ENCODE results near the gene DHTKD1. TPM values are rescaled to one million over a fixed set of nuclear protein-coding genes. Genes with fewer than 3 reads are reported as not detected.
"Not testable (repeated sequence)": the region's sequence is repeated elsewhere in the genome, so short reads cannot be mapped to it uniquely, and the experiment has no call there.

Gene DHTKD1
- total RNA-seq, 1 experiment from 2014 or later: 13.4 TPM

GRCh38 chr10:12140038-12140437 is 71.3 kb downstream of the DHTKD1 start:
- no peak for DNase-seq (ENCODE audit: low spot score)

GRCh38 chr10:12144538-12144937 is 75.8 kb downstream of the DHTKD1 start:
- no peak for DNase-seq (ENCODE audit: low spot score)

- DNase-seq (ENCODE audit: low spot score): no peak
These were observed 81.4 kb downstream of the DHTKD1 start for GRCh38 chr10:12150163-12150562.

- DNase-seq (ENCODE audit: low spot score): no peak
These were observed 85.8 kb downstream of the DHTKD1 start for GRCh38 chr10:12154516-12154915.

GRCh38 chr10:12156367-12157123 is 87.8 kb downstream of the DHTKD1 start:
- DNase-seq (ENCODE audit: low spot score): no peak

GRCh38 chr10:12158111-12158510 is 89.4 kb downstream of the DHTKD1 start:
- no peak for DNase-seq (ENCODE audit: low spot score)

GRCh38 chr10:12160664-12161063 is 91.9 kb downstream of the DHTKD1 start:
- no peak for DNase-seq (ENCODE audit: low spot score)

- no peak for DNase-seq (ENCODE audit: low spot score)
These were observed 94.2 kb downstream of the DHTKD1 start for GRCh38 chr10:12162927-12163326.

GRCh38 chr10:12164085-12164484 is 95.3 kb downstream of the DHTKD1 start:
- no peak for DNase-seq (ENCODE audit: low spot score)

- no peak for DNase-seq (ENCODE audit: low spot score)
These were observed 96.3 kb downstream of the DHTKD1 start for GRCh38 chr10:12165036-12165435.

- DNase-seq (ENCODE audit: low spot score): no peak
These were observed 97.4 kb downstream of the DHTKD1 start for GRCh38 chr10:12165999-12166775.

- not testable (repeated sequence) for DNase-seq (ENCODE audit: low spot score)
These were observed 102.8 kb downstream of the DHTKD1 start for GRCh38 chr10:12171512-12171911.

Small RNA genes within 50 kb of the gene (small RNA-seq; reads per million reads assigned to genes)
- gene MIR548AK (not detected), gene RNU6-88P (not detected)

Other genes starting within 250 kb of the DHTKD1 start
- gene PROSER2, start 245.6 kb upstream of the DHTKD1 start, total RNA-seq (2014; rRNA removed; shearing (Covaris generic)): 56.9 and 58.8 TPM in 2 replicates
- gene UPF2, start 26.1 kb upstream of the DHTKD1 start, total RNA-seq (2014; rRNA removed; shearing (Covaris generic)): 17.9 and 18.2 TPM in 2 replicates
- 2.2 and 6.3 TPM in 2 replicates for gene SEC61A2, start 60.7 kb downstream of the DHTKD1 start, total RNA-seq (2014; rRNA removed; shearing (Covaris generic))
- gene NUDT5, start 126.9 kb downstream of the DHTKD1 start, total RNA-seq (2014; rRNA removed; shearing (Covaris generic)): 40.7 and 56.7 TPM in 2 replicates
- gene CDC123, start 127.2 kb downstream of the DHTKD1 start, total RNA-seq (2014; rRNA removed; shearing (Covaris generic)): 116 and 121 TPM in 2 replicates